GM19452 (cell line): ENCODE results near the gene CAPN12.

Experiments
- ATAC-seq: cut with Tn5 transposase; IDR thresholded peaks from one replicate; pipeline ENCODE4 v1.9.1; 2021; ENCODE audit not compliant: unreplicated experiment

CAPN12 gene

GRCh38 chr19:38710928-38711725, 33.1 kb downstream of the CAPN12 start:
- ATAC-seq = no peak

- no peak for ATAC-seq
Observed at GRCh38 chr19:38710416-38710702, 33.9 kb downstream of the CAPN12 start.

GRCh38 chr19:38709671-38710415, 34.4 kb downstream of the CAPN12 start:
- no peak for ATAC-seq

GRCh38 chr19:38709119-38709518, 35.2 kb downstream of the CAPN12 start:
- ATAC-seq = no peak

GRCh38 chr19:38708413-38709024, 35.8 kb downstream of the CAPN12 start:
- ATAC-seq = no peak

- no peak for ATAC-seq
Observed at GRCh38 chr19:38707512-38708114, 36.7 kb downstream of the CAPN12 start.

- ATAC-seq = no peak
Observed at GRCh38 chr19:38706792-38707511, 37.3 kb downstream of the CAPN12 start.

- no peak for ATAC-seq
Observed at GRCh38 chr19:38705197-38706019, 38.9 kb downstream of the CAPN12 start.

GRCh38 chr19:38704488-38705026, 39.7 kb downstream of the CAPN12 start:
- no peak for ATAC-seq

- no peak for ATAC-seq
Observed at GRCh38 chr19:38703509-38703908, 40.8 kb downstream of the CAPN12 start.

- ATAC-seq = no peak
Observed at GRCh38 chr19:38702278-38702677, 42.0 kb downstream of the CAPN12 start.

- no peak for ATAC-seq
Observed at GRCh38 chr19:38701455-38702063, 42.7 kb downstream of the CAPN12 start.

- no peak for ATAC-seq
Observed at GRCh38 chr19:38700902-38701454, 43.3 kb downstream of the CAPN12 start.

- no peak for ATAC-seq
Observed at GRCh38 chr19:38700350-38700901, 43.8 kb downstream of the CAPN12 start.

GRCh38 chr19:38699647-38700349, 44.5 kb downstream of the CAPN12 start:
- ATAC-seq = no peak

GRCh38 chr19:38699027-38699346, 45.3 kb downstream of the CAPN12 start:
- ATAC-seq = no peak

- ATAC-seq = no peak
Observed at GRCh38 chr19:38698225-38699026, 45.8 kb downstream of the CAPN12 start.

GRCh38 chr19:38697641-38698071, 46.6 kb downstream of the CAPN12 start:
- ATAC-seq = no peak
